22Rv1 (cell line): Measurements from ENCODE around the gene KRTAP12-3.

Experiments used
- ZFX ChIP-seq: fragments of 450-650 bp; IDR thresholded peaks from 2 replicates; pipeline ENCODE4 v1.6.1; 2017; ENCODE audit warnings: antibody characterized with exemption, borderline replicate concordance
- TF ChIP-seq, protein P1 (sequence below): fragments of 450-650 bp; IDR thresholded peaks from 2 replicates; pipeline ENCODE4 v1.5.1; 2017; ENCODE audit warnings: mild to moderate bottlenecking

DNA sequence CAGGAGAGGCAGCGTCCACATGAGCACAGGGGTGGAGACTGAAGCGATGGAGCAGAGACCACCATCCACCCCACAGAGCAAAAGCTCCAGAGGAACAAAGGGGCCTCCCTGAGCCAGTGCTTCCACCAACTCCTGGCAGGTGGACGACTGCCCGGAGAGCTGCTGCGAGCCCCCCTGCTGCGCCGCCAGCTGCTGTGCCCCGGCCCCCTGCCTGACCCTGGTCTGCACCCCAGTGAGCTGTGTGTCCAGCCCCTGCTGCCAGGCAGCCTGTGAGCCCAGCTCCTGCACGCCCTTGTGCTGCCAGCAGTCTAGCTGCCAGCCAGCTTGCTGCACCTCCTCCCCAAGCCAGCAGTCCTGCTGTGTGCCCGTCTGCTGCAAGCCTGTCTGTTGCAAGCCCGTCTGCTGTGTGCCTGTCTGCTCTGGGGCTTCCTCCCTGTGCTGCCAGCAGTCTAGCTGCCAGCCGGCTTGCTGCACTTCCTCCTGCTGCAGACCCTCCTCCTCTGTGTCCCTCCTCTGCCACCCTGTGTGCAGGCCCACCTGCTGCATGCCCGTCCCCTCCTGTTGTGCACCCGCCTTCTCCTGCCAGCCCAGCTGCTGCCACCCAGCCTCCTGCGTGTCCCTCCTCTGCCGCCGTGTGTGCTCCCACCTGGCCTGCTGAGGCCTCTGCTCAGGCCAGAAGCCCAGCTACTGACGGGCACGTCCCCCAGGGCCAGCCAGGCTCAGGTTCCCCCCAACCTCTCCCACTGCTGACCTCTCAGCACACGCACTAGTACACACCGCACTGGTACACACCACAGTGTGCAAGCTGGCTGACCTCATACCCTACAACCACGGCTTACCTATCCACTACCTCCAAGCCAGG is 44.6 kb downstream of the KRTAP12-3 start:
- TF ChIP-seq, protein P1, sequence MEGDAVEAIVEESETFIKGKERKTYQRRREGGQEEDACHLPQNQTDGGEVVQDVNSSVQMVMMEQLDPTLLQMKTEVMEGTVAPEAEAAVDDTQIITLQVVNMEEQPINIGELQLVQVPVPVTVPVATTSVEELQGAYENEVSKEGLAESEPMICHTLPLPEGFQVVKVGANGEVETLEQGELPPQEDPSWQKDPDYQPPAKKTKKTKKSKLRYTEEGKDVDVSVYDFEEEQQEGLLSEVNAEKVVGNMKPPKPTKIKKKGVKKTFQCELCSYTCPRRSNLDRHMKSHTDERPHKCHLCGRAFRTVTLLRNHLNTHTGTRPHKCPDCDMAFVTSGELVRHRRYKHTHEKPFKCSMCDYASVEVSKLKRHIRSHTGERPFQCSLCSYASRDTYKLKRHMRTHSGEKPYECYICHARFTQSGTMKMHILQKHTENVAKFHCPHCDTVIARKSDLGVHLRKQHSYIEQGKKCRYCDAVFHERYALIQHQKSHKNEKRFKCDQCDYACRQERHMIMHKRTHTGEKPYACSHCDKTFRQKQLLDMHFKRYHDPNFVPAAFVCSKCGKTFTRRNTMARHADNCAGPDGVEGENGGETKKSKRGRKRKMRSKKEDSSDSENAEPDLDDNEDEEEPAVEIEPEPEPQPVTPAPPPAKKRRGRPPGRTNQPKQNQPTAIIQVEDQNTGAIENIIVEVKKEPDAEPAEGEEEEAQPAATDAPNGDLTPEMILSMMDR: no peak
- TF ChIP-seq ZFX: no peak
